Measurements from ENCODE around the gene JUN. TPM values are rescaled to one million over a fixed set of nuclear protein-coding genes. Genes with fewer than 3 reads are reported as not detected.

JUN gene
- total RNA-seq, 4 donors from 2014 or later, result 137 to 458 (median 151) TPM

DNA sequence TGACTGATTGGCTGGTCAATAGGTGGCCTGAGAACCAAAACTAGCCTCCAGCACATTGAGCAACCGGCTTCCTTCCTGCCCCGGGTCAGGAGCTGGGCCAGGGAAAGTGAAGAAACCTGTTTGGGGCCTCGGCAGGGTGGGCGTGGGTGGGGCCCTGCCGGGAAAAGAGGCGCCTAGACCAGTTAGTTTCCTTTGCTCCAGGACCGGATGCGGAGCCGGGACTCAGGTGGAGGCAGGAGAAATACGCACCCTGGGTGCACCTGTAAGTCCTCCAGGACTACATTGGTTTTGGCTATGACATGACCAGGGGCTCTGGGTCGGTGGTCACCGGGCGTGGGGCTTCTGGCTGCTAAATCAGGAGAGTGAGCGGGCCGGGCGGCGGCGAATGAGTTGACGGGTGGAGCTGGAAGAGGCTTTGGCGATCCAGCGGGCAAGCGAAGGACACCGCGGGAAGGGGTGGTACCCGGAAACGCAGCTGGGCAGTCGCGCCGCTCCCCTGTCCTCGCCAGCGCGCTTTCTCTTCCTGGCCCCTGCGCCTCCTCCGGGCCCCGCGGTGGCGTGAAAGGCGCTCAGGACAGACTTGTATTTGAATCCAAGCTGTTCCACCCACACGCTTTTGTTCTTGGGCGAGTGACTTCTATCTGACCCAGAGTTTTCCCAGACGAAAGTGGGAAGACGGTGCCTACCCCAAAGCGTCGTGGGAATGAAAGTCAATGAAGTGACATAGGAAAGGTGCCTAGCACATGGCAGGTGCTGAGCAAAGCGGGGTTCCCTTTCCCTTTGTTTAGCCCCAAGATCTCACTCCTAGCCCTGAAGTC, 30.6 kb upstream of the JUN start:
- no peaks in the 10 kb centered on the region for H3K27me3 ChIP-seq
- no peaks in the 10 kb centered on the region for H3K36me3 ChIP-seq
- DNase-seq (ENCODE audit: low spot score in 2 of 2), result peak; percentile 84 to 86
- peak overlapping the region; percentile 93 for H3K27ac ChIP-seq
- no peaks in the 10 kb centered on the region for H3K9me3 ChIP-seq
- H3K4me3 ChIP-seq, result peak overlapping the region; percentile 65
- WGBS, result 62% methylated on average over 37 of the region's 45 CpGs
- TF ChIP-seq POLR2AphosphoS5 (IDR thresholded peaks at IDR 0.05) (no peak), EP300 (IDR thresholded peaks at IDR 0.05) (no peak), POLR2A (IDR thresholded peaks at IDR 0.05) (no peak)
- TF ChIP-seq, protein P1, sequence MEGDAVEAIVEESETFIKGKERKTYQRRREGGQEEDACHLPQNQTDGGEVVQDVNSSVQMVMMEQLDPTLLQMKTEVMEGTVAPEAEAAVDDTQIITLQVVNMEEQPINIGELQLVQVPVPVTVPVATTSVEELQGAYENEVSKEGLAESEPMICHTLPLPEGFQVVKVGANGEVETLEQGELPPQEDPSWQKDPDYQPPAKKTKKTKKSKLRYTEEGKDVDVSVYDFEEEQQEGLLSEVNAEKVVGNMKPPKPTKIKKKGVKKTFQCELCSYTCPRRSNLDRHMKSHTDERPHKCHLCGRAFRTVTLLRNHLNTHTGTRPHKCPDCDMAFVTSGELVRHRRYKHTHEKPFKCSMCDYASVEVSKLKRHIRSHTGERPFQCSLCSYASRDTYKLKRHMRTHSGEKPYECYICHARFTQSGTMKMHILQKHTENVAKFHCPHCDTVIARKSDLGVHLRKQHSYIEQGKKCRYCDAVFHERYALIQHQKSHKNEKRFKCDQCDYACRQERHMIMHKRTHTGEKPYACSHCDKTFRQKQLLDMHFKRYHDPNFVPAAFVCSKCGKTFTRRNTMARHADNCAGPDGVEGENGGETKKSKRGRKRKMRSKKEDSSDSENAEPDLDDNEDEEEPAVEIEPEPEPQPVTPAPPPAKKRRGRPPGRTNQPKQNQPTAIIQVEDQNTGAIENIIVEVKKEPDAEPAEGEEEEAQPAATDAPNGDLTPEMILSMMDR (IDR thresholded peaks at IDR 0.05), result no peak
- peaks cover 75% of the 10 kb centered on the region for H3K4me1 ChIP-seq

DNA sequence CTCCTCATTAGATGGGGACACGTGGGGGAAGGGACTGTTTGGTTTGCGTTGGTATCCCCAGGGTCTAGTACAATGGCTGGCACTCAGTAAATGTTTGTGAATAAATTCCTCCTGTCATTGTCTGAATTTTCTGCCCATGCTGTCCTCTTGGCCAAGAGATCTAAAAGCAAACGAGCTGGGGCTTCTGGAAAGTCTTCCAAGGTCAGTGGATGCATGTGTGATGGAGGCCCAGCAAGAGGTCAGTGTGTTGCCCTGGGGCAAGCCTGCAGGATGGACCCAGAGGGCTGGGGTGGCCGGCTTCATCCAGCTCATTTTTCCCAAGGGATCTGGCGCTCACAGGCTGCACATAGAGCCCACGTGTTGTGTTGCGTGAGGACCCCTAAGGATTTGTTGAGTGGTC, 30.0 kb upstream of the JUN start:
- Histone ChIP-seq H3K4me3 (no peak overlapping the region), H3K9me3 (no peaks in the 10 kb centered on the region), H3K27me3 (no peaks in the 10 kb centered on the region), H3K4me1 (peaks cover 82% of the 10 kb centered on the region), H3K36me3 (no peaks in the 10 kb centered on the region), H3K27ac (peak overlapping the region; percentile 93)
- WGBS, result 73% methylated on average over 4 of the region's 7 CpGs
- TF ChIP-seq POLR2AphosphoS5 (IDR thresholded peaks at IDR 0.05), result no peak
- DNase-seq (ENCODE audit: low spot score in 2 of 2), result no peak

DNA sequence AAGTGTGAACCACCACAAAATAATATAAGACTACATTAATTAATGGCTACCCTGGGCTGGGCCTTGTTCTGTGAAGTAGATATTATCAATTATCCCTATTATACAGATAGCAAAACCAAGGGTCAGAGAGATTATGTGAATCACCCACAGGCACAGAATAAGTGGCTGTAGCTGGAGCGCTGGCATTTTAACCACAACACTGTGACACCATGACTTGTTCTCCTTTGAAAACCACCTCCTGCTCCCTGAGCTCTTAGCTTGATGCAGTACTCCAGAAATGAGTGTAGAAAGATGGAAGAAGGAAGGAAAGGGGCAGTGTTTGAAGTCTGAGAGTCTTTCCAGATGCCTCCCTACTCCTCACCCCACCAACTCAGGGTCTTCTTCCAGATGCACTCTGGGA, 29.5 kb upstream of the JUN start:
- H3K27ac ChIP-seq, result peak overlapping the region; percentile 93
- H3K27me3 ChIP-seq, result no peaks in the 10 kb centered on the region
- TF ChIP-seq, protein P1 (IDR thresholded peaks at IDR 0.05), result no peak
- no peak for TF ChIP-seq POLR2A (IDR thresholded peaks at IDR 0.05)
- TF ChIP-seq POLR2AphosphoS5 (IDR thresholded peaks at IDR 0.05), result no peak
- no peak for TF ChIP-seq EP300 (IDR thresholded peaks at IDR 0.05)
- no peak overlapping the region for H3K4me3 ChIP-seq
- H3K9me3 ChIP-seq, result no peaks in the 10 kb centered on the region
- H3K4me1 ChIP-seq, result peaks cover 82% of the 10 kb centered on the region
- no peaks in the 10 kb centered on the region for H3K36me3 ChIP-seq
- DNase-seq (ENCODE audit: low spot score in 2 of 2), result no peak
- WGBS, result 74% methylated on average over 1 of the region's 1 CpG

DNA sequence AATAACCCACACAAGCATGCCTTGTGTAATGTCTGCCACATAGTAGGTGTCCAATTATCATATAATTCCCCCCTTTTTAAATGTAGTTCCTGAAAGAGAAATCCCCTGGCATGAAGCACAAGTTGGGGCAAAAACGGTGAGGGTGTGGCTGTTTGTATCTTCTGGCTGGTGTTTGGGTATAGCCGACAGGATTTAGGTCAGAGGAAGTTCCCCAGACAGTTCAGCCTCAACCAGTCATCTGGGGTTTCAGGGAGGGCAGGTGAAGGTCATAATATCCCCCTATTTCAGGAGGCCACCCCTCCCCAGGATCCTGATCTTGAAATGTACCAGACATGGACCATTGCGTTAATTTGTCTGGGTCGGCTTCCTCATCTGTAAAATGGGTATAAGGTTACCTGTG, 29.1 kb upstream of the JUN start:
- 56% methylated on average over 4 of the region's 4 CpGs for WGBS
- H3K27ac ChIP-seq, result peak overlapping the region; percentile 93
- TF ChIP-seq, protein P1 (IDR thresholded peaks at IDR 0.05), result no peak
- TF ChIP-seq EP300 (IDR thresholded peaks at IDR 0.05), result no peak
- no peak for TF ChIP-seq POLR2A (IDR thresholded peaks at IDR 0.05)
- TF ChIP-seq POLR2AphosphoS5 (IDR thresholded peaks at IDR 0.05), result no peak
- no peaks in the 10 kb centered on the region for H3K36me3 ChIP-seq
- peaks cover 82% of the 10 kb centered on the region for H3K4me1 ChIP-seq
- no peak overlapping the region for H3K4me3 ChIP-seq
- H3K9me3 ChIP-seq, result no peaks in the 10 kb centered on the region
- no peaks in the 10 kb centered on the region for H3K27me3 ChIP-seq
- DNase-seq (ENCODE audit: low spot score in 2 of 2), result no peak

DNA sequence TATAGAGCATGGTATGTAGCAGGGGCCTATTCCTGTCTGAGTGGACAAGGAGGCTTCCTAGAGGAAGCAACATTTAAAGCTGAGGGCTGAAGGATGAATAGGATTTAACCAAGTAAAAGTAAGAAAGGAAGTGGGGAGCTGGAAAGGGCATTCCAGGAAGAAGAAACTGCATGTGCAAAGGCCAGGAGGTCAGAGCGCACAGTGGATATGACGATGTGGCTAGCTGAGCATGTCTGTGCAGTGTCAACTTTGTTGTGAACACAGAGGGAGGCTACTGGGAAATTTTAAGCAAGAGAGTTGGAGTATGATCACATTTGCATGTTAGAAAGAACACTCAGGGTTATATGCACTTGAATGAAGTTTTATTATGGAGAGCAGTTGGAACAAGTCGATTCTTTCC, 28.6 kb upstream of the JUN start:
- no peak for DNase-seq (ENCODE audit: low spot score in 2 of 2)
- Histone ChIP-seq H3K36me3 (no peaks in the 10 kb centered on the region), H3K4me1 (peaks cover 82% of the 10 kb centered on the region), H3K9me3 (no peaks in the 10 kb centered on the region), H3K27ac (peak overlapping the region; percentile 93), H3K27me3 (no peaks in the 10 kb centered on the region), H3K4me3 (no peak overlapping the region)
- TF ChIP-seq EP300 (IDR thresholded peaks at IDR 0.05), result no peak
- TF ChIP-seq POLR2AphosphoS5 (IDR thresholded peaks at IDR 0.05), result no peak
- WGBS, result 40% methylated on average over 3 of the region's 3 CpGs

DNA sequence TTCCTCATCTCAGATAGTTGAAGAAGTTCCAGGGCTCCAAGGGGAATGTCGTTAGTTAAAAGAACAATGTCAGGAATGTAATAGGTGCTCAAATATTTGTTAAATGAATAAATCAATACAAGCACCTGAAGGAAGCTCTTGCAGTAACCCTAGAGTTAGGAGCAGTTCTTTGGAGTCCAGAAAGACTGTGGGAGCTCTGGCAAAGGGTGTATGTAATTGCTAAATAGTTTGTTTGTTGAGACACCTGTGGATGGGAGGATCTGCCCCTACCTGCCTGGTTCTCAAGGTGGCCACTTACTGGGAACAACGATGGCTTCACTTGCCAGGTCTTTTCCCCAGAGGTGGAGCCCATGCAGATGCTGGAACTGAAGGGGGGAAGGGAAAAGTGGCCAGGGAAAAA, 27.5 kb upstream of the JUN start:
- H3K4me1 ChIP-seq, result peaks cover 72% of the 10 kb centered on the region
- no peak for TF ChIP-seq EP300 (IDR thresholded peaks at IDR 0.05)
- no peak for TF ChIP-seq POLR2AphosphoS5 (IDR thresholded peaks at IDR 0.05)
- no peak for TF ChIP-seq POLR2A (IDR thresholded peaks at IDR 0.05)
- TF ChIP-seq, protein P1 (IDR thresholded peaks at IDR 0.05), result no peak
- no peaks in the 10 kb centered on the region for H3K9me3 ChIP-seq
- no peaks in the 10 kb centered on the region for H3K36me3 ChIP-seq
- H3K27me3 ChIP-seq, result no peaks in the 10 kb centered on the region
- H3K27ac ChIP-seq, result peak overlapping the region; percentile 93
- H3K4me3 ChIP-seq, result no peak overlapping the region
- no peak for DNase-seq (ENCODE audit: low spot score in 2 of 2)
- WGBS, result 39% methylated on average over 2 of the region's 2 CpGs
